Sigmoid colon (tissue), 4 donors: Measurements from ENCODE around the gene SRRM2.

ENCODE experiments used
- CTCF ChIP-seq, 4 experiments: fragments of 450-650 bp in 3 of 4; fragments of 200-600 bp in 1 of 4; IDR thresholded peaks; one replicate each; pipeline ENCODE4 v1.5.1; 2016 to 2019; ENCODE audit warnings: antibody characterized with exemption in 4 of 4, mild to moderate bottlenecking in 3 of 4, moderate library complexity in 2 of 4
- EP300 ChIP-seq, 4 donors: sonication (generic); formaldehyde crosslinking; IDR thresholded peaks; one replicate each; pipeline ENCODE4 v1.6.1; 2017; ENCODE audit warnings: antibody characterized with exemption in 4 of 4

- TF ChIP-seq CTCF (IDR thresholded peaks at IDR 0.05) (no peak), EP300 (IDR thresholded peaks at IDR 0.05) (no peak)
These were observed 13.8 kb upstream of the SRRM2 start for GRCh38 chr16:2738615-2739014.
